ENCODE data around the gene LARP4.

Gene LARP4

GRCh38 chr12:50524621-50525020 lies 123.9 kb downstream of the LARP4 start:
- DNase-seq (ENCODE audit: low read depth, low spot score): no peak

DNA sequence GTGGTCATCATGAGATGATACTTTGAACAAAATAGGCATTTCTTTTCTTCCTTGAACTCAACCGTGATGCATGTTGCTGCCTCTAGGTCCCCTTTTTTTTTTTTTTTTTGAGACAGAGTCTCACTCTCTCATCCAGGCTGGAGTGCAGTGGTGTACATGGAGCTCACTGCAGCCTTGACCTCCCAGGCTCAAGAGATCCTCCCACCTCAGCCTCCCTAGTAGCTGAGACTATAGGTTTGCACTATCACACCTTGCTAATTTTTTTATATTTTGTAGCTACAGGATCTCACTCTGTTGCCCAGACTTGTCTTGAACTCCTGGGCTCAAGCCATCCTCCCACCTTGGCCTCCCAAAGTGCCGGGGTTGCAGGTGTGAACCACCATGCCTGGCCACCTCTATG lies 124.7 kb downstream of the LARP4 start:
- no peak for DNase-seq (ENCODE audit: low read depth, low spot score)

- no peak for DNase-seq (ENCODE audit: low read depth, low spot score)
Measured at GRCh38 chr12:50527359-50527726, 126.7 kb downstream of the LARP4 start.

DNA sequence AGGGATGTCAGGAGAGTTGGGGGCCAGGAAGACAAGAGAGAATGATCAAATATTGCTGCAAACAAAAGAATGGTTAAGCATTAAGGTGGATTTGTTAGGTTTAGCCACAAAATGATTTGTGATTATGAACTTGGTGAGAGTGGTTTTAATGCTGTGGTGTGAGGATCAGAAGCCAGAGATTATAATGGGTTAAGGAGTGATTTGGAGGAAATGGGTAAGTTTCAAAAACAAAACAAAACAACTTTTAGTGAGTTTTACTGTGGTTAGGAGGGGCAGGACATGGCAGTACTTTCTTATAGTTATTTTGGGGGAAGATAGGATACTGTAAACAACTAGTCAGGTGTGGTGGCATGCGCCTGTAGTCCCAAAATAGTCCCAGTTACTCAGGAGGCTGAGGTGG lies 128.1 kb downstream of the LARP4 start:
- no peak for DNase-seq (ENCODE audit: low read depth, low spot score)

GRCh38 chr12:50529345-50529744 lies 128.7 kb downstream of the LARP4 start:
- no peak for DNase-seq (ENCODE audit: low read depth, low spot score)

Measured in activated CD4-positive, CD25-positive, alpha-beta regulatory T cell treated with anti-CD3 and anti-CD28 coated beads, Interleukin-2, amount 50 U/mL, for 16 hours (primary cell).